Neutrophil (primary cell): ENCODE results near the gene AMBRA1.
A peak's percentile ranks its signal among the peaks of the same experiment; 100 is the strongest.
"Not testable (repeated sequence)": the region's sequence is repeated elsewhere in the genome, so short reads cannot be mapped to it uniquely, and the experiment has no call there.

Experiments used
- H3K27ac ChIP-seq: fragments of 200-600 bp; sonication (generic); 2 replicates; pipeline ENCODE4 v1.5.1; 2016; ENCODE audit warnings: mild to moderate bottlenecking, moderate library complexity
- H3K27me3 ChIP-seq: fragments of 200-600 bp; sonication (generic); 2 replicates; pipeline ENCODE4 v1.6.0; 2016; ENCODE audit warnings: mild to moderate bottlenecking
- H3K36me3 ChIP-seq: fragments of 200-600 bp; sonication (generic); 2 replicates; pipeline ENCODE4 v1.5.1; 2017
- H3K4me1 ChIP-seq, 2 experiments: fragments of 200-600 bp in 1 of 2; sonication (generic) in 1 of 2; 1 replicate in 1 of 2; 2 replicates in 1 of 2; pipeline versions ENCODE4 v1.5.1 to v1.6.1; 2013 to 2016; ENCODE audit warnings: low read depth in 1 of 2, low read length in 1 of 2, mild to moderate bottlenecking in 1 of 2, moderate library complexity in 1 of 2; ENCODE audit not compliant: control insufficient read depth in 1 of 2, insufficient read depth in 1 of 2
- H3K4me3 ChIP-seq, 2 experiments: fragments of 200-600 bp in 1 of 2; sonication (generic) in 1 of 2; 1 replicate in 1 of 2; 2 replicates in 1 of 2; pipeline ENCODE4 v1.5.1; 2013 to 2016; ENCODE audit warnings: low read depth in 1 of 2, low read length in 1 of 2, mild to moderate bottlenecking in 1 of 2, moderate library complexity in 1 of 2
- H3K9me3 ChIP-seq: fragments of 200-600 bp; sonication (generic); 2 replicates; pipeline ENCODE4 v1.5.1; 2016
- CTCF ChIP-seq: fragments of 200-600 bp; sonication (generic); IDR thresholded peaks from 2 replicates; pipeline ENCODE4 v1.5.1; 2016; ENCODE audit warnings: antibody characterized with exemption

Gene AMBRA1

GRCh38 chr11:46521961-46522681, 71.7 kb downstream of the AMBRA1 start:
- Histone ChIP-seq H3K27ac (peak overlapping the region; percentile 74), H3K4me1 (peaks cover 52 to 61% of the 10 kb centered on the region in 2 experiments), H3K9me3 (no peaks in the 10 kb centered on the region), H3K36me3 (no peaks in the 10 kb centered on the region), H3K27me3 (no peaks in the 10 kb centered on the region), H3K4me3 (no peak overlapping the region)
- no peak for TF ChIP-seq CTCF

GRCh38 chr11:46520971-46521745, 72.7 kb downstream of the AMBRA1 start:
- H3K36me3 ChIP-seq = no peaks in the 10 kb centered on the region
- no peaks in the 10 kb centered on the region for H3K27me3 ChIP-seq
- H3K4me3 ChIP-seq = no peak overlapping the region
- H3K4me1 ChIP-seq = peaks cover 52 to 55% of the 10 kb centered on the region in 2 experiments
- peak overlapping the region; percentile 74 for H3K27ac ChIP-seq
- TF ChIP-seq CTCF = no peak
- no peaks in the 10 kb centered on the region for H3K9me3 ChIP-seq

- Histone ChIP-seq H3K9me3 (no peaks in the 10 kb centered on the region), H3K4me1 (peaks cover 52 to 60% of the 10 kb centered on the region in 2 experiments), H3K36me3 (no peaks in the 10 kb centered on the region), H3K27ac (peak overlapping the region; percentile 78), H3K27me3 (no peaks in the 10 kb centered on the region), H3K4me3 (peak overlapping the region in 1 of 2 experiments; percentile 9)
- TF ChIP-seq CTCF = no peak
Measured at GRCh38 chr11:46519351-46519750, 74.5 kb downstream of the AMBRA1 start.

- not testable (repeated sequence) for H3K27me3 ChIP-seq, H3K9me3 ChIP-seq, H3K36me3 ChIP-seq
- H3K4me1 ChIP-seq = peaks cover 54 to 64% of the 10 kb centered on the region in 2 experiments
- H3K27ac ChIP-seq = peak overlapping the region; percentile 78
- H3K4me3 ChIP-seq = peak overlapping the region in 1 of 2 experiments; percentile 9
Measured at GRCh38 chr11:46518928-46519327, 74.9 kb downstream of the AMBRA1 start.

GRCh38 chr11:46514370-46514769, 79.5 kb downstream of the AMBRA1 start:
- Histone ChIP-seq H3K36me3 (no peaks in the 10 kb centered on the region), H3K27ac (peak overlapping the region; percentile 73)
- TF ChIP-seq CTCF = no peak

GRCh38 chr11:46513934-46514342, 79.9 kb downstream of the AMBRA1 start:
- Histone ChIP-seq H3K4me3 (no peak overlapping the region), H3K27ac (peak overlapping the region; percentile 73), H3K27me3 (no peaks in the 10 kb centered on the region), H3K36me3 (no peaks in the 10 kb centered on the region), H3K9me3 (no peaks in the 10 kb centered on the region), H3K4me1 (peaks cover 17 to 28% of the 10 kb centered on the region in 2 experiments)
- no peak for TF ChIP-seq CTCF

More at GRCh38 chr11:46514370-46514769, 79.5 kb downstream of the AMBRA1 start:
- H3K27me3 ChIP-seq = no peaks in the 10 kb centered on the region
- H3K4me1 ChIP-seq = peaks cover 21 to 32% of the 10 kb centered on the region in 2 experiments
- H3K4me3 ChIP-seq = no peak overlapping the region
- H3K9me3 ChIP-seq = no peaks in the 10 kb centered on the region
